HepG2 (cell line): ENCODE data around the gene ATPAF2. TPM values are rescaled to one million over a fixed set of nuclear protein-coding genes. Genes with fewer than 3 reads are reported as not detected.

Source experiments
- ATAC-seq: fragments of 200-7000 bp; cut with Tn5 transposase; 3 replicates; pipeline ENCODE4 v1.9.1; 2020; ENCODE audit warnings: mild to moderate bottlenecking, moderate library complexity
- BruUV-seq: library from RNA; stranded (reverse); fragments of 400-500 nt; replicated peaks from 2 replicates; lab custom pipeline; 2021; lab: Mats Ljungman, UMichigan
- CTCF ChIA-PET: fragments of 300-600 bp; formaldehyde crosslinking; extraction: SDS; loops from one replicate; lab custom pipeline; 2021; ENCODE audit warnings: low total read pairs, inconsistent platforms, low intra/inter-chr PET ratio; lab: Yijun Ruan, JAX
- POLR2A ChIA-PET: fragments of 350-600 bp; sonication (Branson Sonifier 250); formaldehyde crosslinking; loops from one replicate; lab custom pipeline; 2020; ENCODE audit warnings: antibody characterized with exemption, inconsistent platforms; lab: Yijun Ruan, JAX
- DNase-seq: peaks from one replicate; pipeline ENCODE4 v3.0.0-alpha.2; 2015; ENCODE audit warnings: low spot score
- FAIRE-seq: peaks from 3 replicates; lab custom pipeline; 2011; peaks lifted over from hg19 to GRCh38; lab: Jason Lieb, UNC
- H2AFZ ChIP-seq: one replicate; pipeline ENCODE4 v1.6.1; 2011; ENCODE audit warnings: low read length, inconsistent platforms
- H3K27ac ChIP-seq: fragments of 300-600 bp; 3 replicates; pipeline ENCODE4 v1.8.0; 2011; ENCODE audit warnings: mixed run types, mild to moderate bottlenecking, mixed read lengths, low read length, inconsistent platforms; ENCODE audit not compliant: insufficient read depth; ENCODE audit errors: extremely low read length
- H3K27me3 ChIP-seq, 2 experiments: fragments of 200-600 bp in 1 of 2; 2 replicates in 1 of 2; 3 replicates in 1 of 2; pipeline versions ENCODE4 v1.6.0 to v1.8.0; 2011; ENCODE audit warnings: low read length in 2 of 2, mild to moderate bottlenecking in 2 of 2, moderate library complexity in 2 of 2, inconsistent platforms in 1 of 2; ENCODE audit not compliant: insufficient read depth in 2 of 2, control insufficient read depth in 1 of 2
- H3K36me3 ChIP-seq, 2 experiments: fragments of 200-600 bp in 1 of 2; replicated peaks in 1 of 2; 2 replicates in 1 of 2; 3 replicates in 1 of 2; pipeline versions ENCODE4 v1.5.1 to v1.8.0; 2011; ENCODE audit warnings: low read length in 2 of 2, inconsistent platforms in 1 of 2; ENCODE audit not compliant: insufficient read depth in 2 of 2, control insufficient read depth in 1 of 2
- H3K4me1 ChIP-seq: 2 replicates; pipeline ENCODE4 v1.5.1; 2012; ENCODE audit warnings: low read length, inconsistent platforms; ENCODE audit not compliant: insufficient read depth
- H3K4me2 ChIP-seq: 2 replicates; pipeline ENCODE4 v1.6.0; 2011; ENCODE audit warnings: low read depth, low read length, inconsistent platforms
- H3K4me3 ChIP-seq, 3 experiments: fragments of 200-600 bp in 1 of 3; sonication (generic), shearing (Covaris generic) in 1 of 3; replicated peaks in 1 of 3; 2 replicates each; pipeline ENCODE4 v1.5.1; 2011 to 2016; ENCODE audit warnings: low read length in 3 of 3, inconsistent platforms in 2 of 3, low read depth in 2 of 3, mild to moderate bottlenecking in 2 of 3, control low read depth in 1 of 3, mixed read lengths in 1 of 3; ENCODE audit not compliant: insufficient read depth in 1 of 3
- H3K79me2 ChIP-seq: one replicate; pipeline ENCODE4 v1.6.1; 2011; ENCODE audit warnings: low read length, inconsistent platforms; ENCODE audit not compliant: insufficient read depth
- H3K9ac ChIP-seq: 2 replicates; pipeline ENCODE4 v1.6.0; 2011; ENCODE audit warnings: mild to moderate bottlenecking, low read depth, low read length, inconsistent platforms; ENCODE audit not compliant: insufficient read depth
- H3K9me3 ChIP-seq: 2 replicates; pipeline ENCODE4 v1.5.1; 2012; ENCODE audit warnings: mild to moderate bottlenecking, low read length
- H4K20me1 ChIP-seq: 2 replicates; pipeline ENCODE4 v1.6.0; 2011; ENCODE audit warnings: inconsistent platforms, mild to moderate bottlenecking, low read length, moderate library complexity; ENCODE audit not compliant: insufficient read depth
- ATF7 ChIP-seq, 2 experiments: fragments of 450-650 bp in 1 of 2; sonication (generic) in 1 of 2; formaldehyde crosslinking in 1 of 2; IDR thresholded peaks; 2 replicates each; pipeline versions ENCODE4 v1.4.0 to v1.6.1; 2016 to 2020; ENCODE audit warnings: antibody characterized with exemption in 1 of 2, mild to moderate bottlenecking in 1 of 2, missing genetic modification reagents in 1 of 2
- BHLHE40 ChIP-seq: IDR thresholded peaks from 2 replicates; pipeline ENCODE4 v1.6.1; 2011; ENCODE audit warnings: low read length, improper control_type of control experiment
- CBX2 ChIP-seq, 2 experiments: fragments of 200-600 bp in 1 of 2; sonication (generic); formaldehyde crosslinking in 1 of 2; IDR thresholded peaks; 2 replicates each; pipeline versions ENCODE4 v1.7.0 to v1.8.1; 2018 to 2022; ENCODE audit warnings: low read depth in 2 of 2, low read length in 1 of 2, mild to moderate bottlenecking in 1 of 2, missing genetic modification reagents in 1 of 2
- E2F2 ChIP-seq: sonication (generic); formaldehyde crosslinking; IDR thresholded peaks from 2 replicates; pipeline ENCODE4 v1.4.0; 2020; ENCODE audit warnings: missing genetic modification reagents, borderline replicate concordance
- NCOR1 ChIP-seq: fragments of 200-600 bp; sonication (generic); IDR thresholded peaks from 2 replicates; pipeline ENCODE4 v1.7.0; 2017; ENCODE audit warnings: antibody characterized with exemption, low read length, borderline replicate concordance
- REL ChIP-seq: sonication (generic); formaldehyde crosslinking; conservative IDR thresholded peaks from 2 replicates; pipeline ENCODE4 v1.8.0; 2022; ENCODE audit warnings: mild to moderate bottlenecking, missing genetic modification reagents, moderate library complexity
- TRIM24 ChIP-seq: sonication (generic); formaldehyde crosslinking; IDR thresholded peaks from 2 replicates; pipeline ENCODE4 v1.8.0; 2022; ENCODE audit warnings: mild to moderate bottlenecking, missing genetic modification reagents
- ZBTB2 ChIP-seq: sonication (generic); formaldehyde crosslinking; IDR thresholded peaks from 2 replicates; pipeline ENCODE4 v1.8.0; 2022; ENCODE audit warnings: low read depth, missing genetic modification reagents
- ZBTB46 ChIP-seq: sonication (generic); formaldehyde crosslinking; IDR thresholded peaks from 2 replicates; pipeline ENCODE4 v1.4.0; 2020; ENCODE audit warnings: mild to moderate bottlenecking, missing genetic modification reagents, borderline replicate concordance
- ZNF143 ChIP-seq: sonication (generic); formaldehyde crosslinking; IDR thresholded peaks from 2 replicates; pipeline ENCODE4 v1.4.0; 2020; ENCODE audit warnings: missing genetic modification reagents
- ZNF646 ChIP-seq: sonication (generic); formaldehyde crosslinking; IDR thresholded peaks from 2 replicates; pipeline ENCODE4 v1.9.0; 2021; ENCODE audit warnings: mild to moderate bottlenecking, missing genetic modification reagents
- ZNF776 ChIP-seq: sonication (generic); formaldehyde crosslinking; IDR thresholded peaks from 2 replicates; pipeline ENCODE4 v1.4.0; 2020; ENCODE audit warnings: mild to moderate bottlenecking, missing genetic modification reagents
- WGBS: methylation state at CpG from one replicate; pipeline ENCODE4 v1.1.6; 2017; ENCODE audit warnings: low lambda C conversion rate; 5-methylcytosine and 5-hydroxymethylcytosine counted together
- in situ Hi-C: cut with HindIII; loops from 2 replicates; pipeline ENCODE4 v1.10.0; 2017; ENCODE audit warnings: low pct_unique_long_range_greater_than_20kb; ENCODE audit not compliant: extremely low pct_ligation_motif_present
- intact Hi-C: fragments of 100-400 bp; cut with micrococcal nuclease; formaldehyde crosslinking; loops from one replicate; pipeline ENCODE4 v1.10.0; 2022; ENCODE audit not compliant: unreplicated experiment
- polyA plus RNA-seq, 8 experiments: library from polyadenylated mRNA; depleted of rRNA in 3 of 8; stranded (reverse) in 7 of 8; unstranded in 1 of 8; fragments of >200 nt; fragmentation: Illumina TruSeq in 4 of 8; extraction: Trizol in 4 of 8; gene quantifications; 2 replicates each; pipeline versions ENCODE4 v1.2.1 to v1.2.3, GENCODE V29; 2011 to 2016; ENCODE audit warnings: low read depth in 4 of 8, missing spikeins in 1 of 8, mixed read lengths in 1 of 8; ENCODE audit not compliant: insufficient read depth in 1 of 8
- total RNA-seq, 5 experiments: library from RNA; depleted of rRNA; stranded (reverse); fragments of >200 nt; fragmentation: Illumina TruSeq; extraction: Trizol; gene quantifications; 2 replicates each; pipeline ENCODE4 v1.2.3, GENCODE V29; 2016; ENCODE audit warnings: low read depth in 1 of 5

ATPAF2 gene
- total and polyA plus RNA-seq, 2 of the 13 experiments (the other 11 are each of a cell fraction or from before 2014, with no cell fraction given), result 15.0 to 16.5 TPM

GRCh38 chr17:18000030-18000408 lies 38.9 kb downstream of the ATPAF2 start:
- intact Hi-C loops, result no loop called here
- TF ChIP-seq ZNF143 (CRISPR knock-in tag) (no peak), ZBTB2 (CRISPR knock-in tag) (no peak), ZNF776 (CRISPR knock-in tag) (no peak), REL (CRISPR knock-in tag) (no peak), BHLHE40 (peak; percentile 85), TRIM24 (CRISPR knock-in tag) (0 out of 2 replicates have a peak, but pooled peaks have one; percentile 9), ATF7 (IDR thresholded peaks at IDR 0.05) (no peak), ATF7 (CRISPR knock-in tag; IDR thresholded peaks at IDR 0.05) (no peak), CBX2 (IDR thresholded peaks at IDR 0.05; ENCODE audit: low read depth, low read length) (no peak), CBX2 (CRISPR knock-in tag; IDR thresholded peaks at IDR 0.05; ENCODE audit: low read depth) (no peak), ZBTB46 (CRISPR knock-in tag) (no peak), ZNF646 (peak; percentile 72; the same call in 1 of the 2 replicates), E2F2 (CRISPR knock-in tag) (no peak), NCOR1 (peak; percentile 54; the same call in 1 of the 2 replicates)
- TF ChIP-seq, all 625 proteins: peak for 4
- ATAC-seq (no peak), DNase-seq (peak; percentile 51), FAIRE-seq (no peak)
- Histone ChIP-seq H3K27ac (no peak overlapping the region), H2AFZ (no peak overlapping the region), H3K4me3 (no peak overlapping the region), H4K20me1 (no peaks in the 10 kb centered on the region), H3K36me3 (no peaks in the 10 kb centered on the region), H3K9me3 (no peaks in the 10 kb centered on the region), H3K9ac (no peak overlapping the region), H3K27me3 (0 out of 5 replicates have a peak, but pooled peaks cover 0 to 10% of the 10 kb centered on the region in 2 experiments), H3K4me2 (peak overlapping the region; percentile 36), H3K79me2 (no peaks in the 10 kb centered on the region), H3K4me1 (peaks cover 29% of the 10 kb centered on the region)
- no TSS peak for BruUV-seq
- in situ Hi-C loops, result loop anchor here (25.0 kb wide), 1 partner anchor 112 kb away; the partner anchor contains the start of gene MYO15A
- ChIA-PET CTCF (no interaction called here), POLR2A (no interaction called here)
- WGBS, result 18% methylated on average over 8 of the region's 8 CpGs
